WERI-Rb-1 (cell line): ENCODE data around the gene ABL2.
"Not testable (repeated sequence)": the region's sequence is repeated elsewhere in the genome, so short reads cannot be mapped to it uniquely, and the experiment has no call there.

Experiments
- DNase-seq: peaks from one replicate; pipeline ENCODE4 v3.0.0-alpha.2; 2020
- H3K27ac ChIP-seq: fragments of 250-450 bp; sonication (Bioruptor Pico); 2 replicates; pipeline ENCODE4 v1.5.1; 2020; ENCODE audit warnings: mild to moderate bottlenecking, moderate library complexity
- H3K27me3 ChIP-seq: fragments of 250-450 bp; sonication (Bioruptor Pico); 2 replicates; pipeline ENCODE4 v1.5.1; 2021; ENCODE audit warnings: mild to moderate bottlenecking, low read depth, moderate library complexity; ENCODE audit not compliant: insufficient read depth, severe bottlenecking
- H3K36me3 ChIP-seq: fragments of 250-450 bp; sonication (Bioruptor Pico); 2 replicates; pipeline ENCODE4 v1.5.1; 2020; ENCODE audit warnings: mild to moderate bottlenecking, moderate library complexity
- H3K4me3 ChIP-seq: 2 replicates; pipeline ENCODE4 v1.5.1; 2011; ENCODE audit warnings: low read depth, mild to moderate bottlenecking, control low read depth, low read length
- H3K9me3 ChIP-seq: fragments of 250-450 bp; sonication (Bioruptor Pico); 2 replicates; pipeline ENCODE4 v1.5.1; 2021; ENCODE audit warnings: mild to moderate bottlenecking, moderate library complexity; ENCODE audit not compliant: severe bottlenecking
- TF ChIP-seq, protein P1 (sequence below): IDR thresholded peaks from 2 replicates; pipeline ENCODE4 v1.5.1; 2011; ENCODE audit warnings: low read depth, mild to moderate bottlenecking, control low read depth, inconsistent platforms, low read length

Gene ABL2

DNA sequence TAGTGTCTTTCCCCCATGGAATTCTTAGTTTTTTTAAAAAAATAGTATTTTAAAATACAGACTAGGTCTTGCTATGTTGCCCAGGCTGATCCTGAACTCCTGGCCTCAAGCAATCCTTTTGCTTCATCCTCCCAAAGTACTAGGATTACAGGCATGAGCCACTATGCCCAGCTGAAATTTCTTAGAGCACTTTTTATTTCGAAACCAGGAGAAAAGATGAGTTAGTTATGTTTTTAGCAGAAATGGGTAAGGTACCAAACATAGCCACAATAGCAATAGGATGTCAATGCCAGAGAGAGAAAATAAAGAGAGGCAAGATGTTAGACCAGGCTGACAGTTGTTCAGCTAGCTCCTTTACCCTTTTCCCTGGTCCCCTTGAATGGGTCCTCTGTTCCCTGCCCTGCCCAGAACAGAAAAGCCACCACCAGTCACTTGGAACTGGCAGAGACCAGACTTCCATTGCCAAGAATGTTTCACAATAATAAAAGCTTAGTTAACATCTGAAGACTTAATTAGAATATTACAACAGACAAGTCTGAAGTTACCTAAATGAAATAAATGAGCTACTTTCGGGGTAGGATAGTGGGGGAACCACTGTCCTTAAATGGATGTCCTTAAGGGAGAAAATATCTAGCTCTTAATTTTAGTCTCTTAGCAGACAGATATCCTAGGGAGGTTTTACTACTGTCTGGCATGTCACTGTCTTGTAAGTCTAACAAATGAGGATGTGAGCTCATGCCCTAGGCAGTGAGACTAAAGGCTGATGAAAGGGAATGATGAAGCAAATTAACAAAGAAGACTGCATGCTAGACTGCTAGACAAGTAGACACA lies 54.3 kb downstream of the ABL2 start:
- Histone ChIP-seq H3K27me3 (no peaks in the 10 kb centered on the region), H3K27ac (no peak overlapping the region; the same call in 1 of the 2 replicates), H3K36me3 (peaks cover 2% of the 10 kb centered on the region; the same call in 1 of the 2 replicates), H3K4me3 (no peak overlapping the region), H3K9me3 (no peaks in the 10 kb centered on the region)
- TF ChIP-seq, protein P1, sequence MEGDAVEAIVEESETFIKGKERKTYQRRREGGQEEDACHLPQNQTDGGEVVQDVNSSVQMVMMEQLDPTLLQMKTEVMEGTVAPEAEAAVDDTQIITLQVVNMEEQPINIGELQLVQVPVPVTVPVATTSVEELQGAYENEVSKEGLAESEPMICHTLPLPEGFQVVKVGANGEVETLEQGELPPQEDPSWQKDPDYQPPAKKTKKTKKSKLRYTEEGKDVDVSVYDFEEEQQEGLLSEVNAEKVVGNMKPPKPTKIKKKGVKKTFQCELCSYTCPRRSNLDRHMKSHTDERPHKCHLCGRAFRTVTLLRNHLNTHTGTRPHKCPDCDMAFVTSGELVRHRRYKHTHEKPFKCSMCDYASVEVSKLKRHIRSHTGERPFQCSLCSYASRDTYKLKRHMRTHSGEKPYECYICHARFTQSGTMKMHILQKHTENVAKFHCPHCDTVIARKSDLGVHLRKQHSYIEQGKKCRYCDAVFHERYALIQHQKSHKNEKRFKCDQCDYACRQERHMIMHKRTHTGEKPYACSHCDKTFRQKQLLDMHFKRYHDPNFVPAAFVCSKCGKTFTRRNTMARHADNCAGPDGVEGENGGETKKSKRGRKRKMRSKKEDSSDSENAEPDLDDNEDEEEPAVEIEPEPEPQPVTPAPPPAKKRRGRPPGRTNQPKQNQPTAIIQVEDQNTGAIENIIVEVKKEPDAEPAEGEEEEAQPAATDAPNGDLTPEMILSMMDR, result no peak
- DNase-seq, result no peak

DNA sequence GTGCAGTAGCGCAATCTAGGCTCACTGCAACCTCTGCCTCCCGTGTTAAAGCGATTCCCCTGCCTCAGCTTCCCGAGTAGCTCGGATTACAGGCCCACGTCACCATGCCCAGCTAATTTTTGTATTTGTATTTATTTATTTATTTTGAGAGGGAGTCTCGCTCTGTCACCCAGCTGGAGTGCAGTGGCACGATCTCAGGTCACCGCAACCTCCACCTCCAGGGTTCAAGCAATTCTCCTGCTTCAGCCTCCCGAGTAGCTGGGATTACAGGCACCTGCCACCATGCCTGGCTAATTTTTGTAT lies 59.1 kb downstream of the ABL2 start:
- not testable (repeated sequence) for H3K27ac ChIP-seq, H3K9me3 ChIP-seq, H3K36me3 ChIP-seq, DNase-seq, H3K27me3 ChIP-seq, H3K4me3 ChIP-seq

DNA sequence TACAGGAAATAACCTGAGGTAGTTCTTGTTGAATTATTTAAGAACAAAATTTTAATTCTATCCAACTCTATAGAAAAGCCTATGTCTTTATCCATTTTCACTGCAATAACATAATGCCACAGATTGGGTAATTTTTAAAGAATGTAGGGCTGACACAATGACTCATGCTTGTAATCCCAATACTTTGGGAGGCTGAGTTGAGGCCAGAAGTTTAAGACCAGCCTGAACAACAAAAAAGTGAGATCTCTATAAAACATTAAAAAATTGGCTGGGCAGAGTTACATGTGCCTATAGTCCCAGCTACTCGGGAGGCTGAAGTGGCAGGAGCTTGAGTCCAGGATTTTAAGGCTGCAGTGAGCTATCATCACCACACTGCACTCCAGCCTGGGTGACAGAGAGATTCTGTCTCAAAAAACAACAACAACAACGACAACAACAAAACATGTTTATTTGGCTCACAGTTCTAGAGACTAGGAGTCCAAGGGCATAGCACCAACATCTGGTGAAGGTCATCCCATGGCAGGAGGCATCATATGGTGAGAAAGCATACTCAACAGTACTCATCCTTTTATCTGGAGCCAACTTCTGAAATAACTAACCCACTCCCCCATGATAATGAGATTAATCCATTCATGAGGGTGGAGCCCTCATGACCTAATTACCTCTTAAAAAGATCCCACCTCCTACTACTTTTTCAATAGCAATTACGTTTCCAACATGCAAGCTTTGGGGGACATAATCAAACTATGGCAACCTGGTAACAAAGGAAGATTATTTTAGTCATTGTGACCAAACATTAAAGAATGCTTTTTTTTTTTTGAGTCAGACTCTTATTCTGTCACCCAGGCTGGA lies 59.6 kb downstream of the ABL2 start:
- Histone ChIP-seq H3K4me3 (no peak overlapping the region), H3K27ac (no peak overlapping the region), H3K9me3 (no peaks in the 10 kb centered on the region), H3K27me3 (no peaks in the 10 kb centered on the region), H3K36me3 (peaks cover 2% of the 10 kb centered on the region; the same call in 1 of the 2 replicates)
- TF ChIP-seq, protein P1, result no peak
- DNase-seq, result no peak

DNA sequence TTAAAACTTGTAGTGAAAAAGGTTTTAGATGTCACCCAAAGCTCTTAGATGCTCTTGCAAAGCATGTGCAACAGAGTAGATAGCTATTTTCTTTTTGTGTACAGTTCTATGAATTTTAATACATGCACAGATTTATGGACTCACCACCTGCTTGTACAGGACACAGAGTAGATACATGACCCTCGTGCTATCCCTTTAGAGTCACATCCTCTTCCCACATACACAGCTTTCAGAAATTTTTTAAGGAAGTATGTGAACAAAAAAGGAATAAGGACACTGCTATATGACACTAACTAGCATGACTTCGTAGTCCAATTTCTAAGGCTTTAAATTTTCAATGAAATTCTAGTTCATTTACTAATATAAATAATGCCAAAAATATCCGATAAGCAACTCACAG lies 60.9 kb downstream of the ABL2 start:
- Histone ChIP-seq H3K36me3 (peaks cover 2% of the 10 kb centered on the region; the same call in 1 of the 2 replicates), H3K27me3 (no peaks in the 10 kb centered on the region), H3K27ac (no peak overlapping the region), H3K9me3 (no peaks in the 10 kb centered on the region), H3K4me3 (no peak overlapping the region)
- no peak for DNase-seq
- TF ChIP-seq, protein P1, result no peak

DNA sequence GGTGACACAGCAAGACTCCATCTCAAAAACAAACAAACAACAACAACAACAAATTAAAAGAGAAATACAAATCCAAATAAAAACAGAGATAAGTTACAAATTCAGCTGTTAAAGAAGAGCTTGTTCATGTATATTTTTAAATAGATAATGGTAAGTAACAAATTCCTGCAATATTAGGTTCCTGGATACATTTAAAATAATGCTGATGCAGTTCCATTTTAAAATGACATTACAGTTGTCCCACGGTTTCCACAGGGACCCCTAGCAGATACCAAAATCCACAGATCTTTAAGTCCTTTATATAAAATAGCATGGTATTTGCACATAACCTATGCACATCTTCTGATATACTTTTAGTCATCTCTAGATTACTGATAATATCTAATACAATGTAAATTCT lies 61.5 kb downstream of the ABL2 start:
- Histone ChIP-seq H3K27me3 (no peaks in the 10 kb centered on the region), H3K36me3 (peaks cover 2% of the 10 kb centered on the region; the same call in 1 of the 2 replicates), H3K9me3 (no peaks in the 10 kb centered on the region), H3K27ac (no peak overlapping the region; the same call in 1 of the 2 replicates), H3K4me3 (no peak overlapping the region)
- DNase-seq, result no peak
- TF ChIP-seq, protein P1, result no peak

DNA sequence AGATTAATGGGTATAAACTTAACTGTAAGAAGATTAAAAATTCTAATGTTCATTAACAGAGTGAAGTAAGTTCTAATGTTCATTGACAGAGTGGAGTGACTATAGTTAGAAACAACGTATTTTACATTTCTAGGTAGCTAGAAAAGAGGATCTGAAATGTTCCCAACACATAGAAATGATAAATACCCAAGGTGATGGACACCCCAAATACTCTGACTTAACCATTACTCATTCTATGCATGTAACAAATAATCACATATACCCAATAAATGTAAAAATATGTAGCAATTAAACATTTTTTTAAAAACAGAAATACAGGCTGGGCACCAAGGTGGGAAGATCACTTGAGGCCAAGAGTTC lies 62.1 kb downstream of the ABL2 start:
- TF ChIP-seq, protein P1, result no peak
- Histone ChIP-seq H3K27ac (no peak overlapping the region; the same call in 1 of the 2 replicates), H3K9me3 (no peaks in the 10 kb centered on the region), H3K27me3 (no peaks in the 10 kb centered on the region), H3K36me3 (peaks cover 3% of the 10 kb centered on the region; the same call in 1 of the 2 replicates), H3K4me3 (no peak overlapping the region)
- no peak for DNase-seq
